NB4 (cell line): Measurements from ENCODE around the gene JMJD8.

Source experiments
- DNase-seq: peaks from one replicate; pipeline ENCODE4 v3.0.0; 2010; ENCODE audit warnings: low read depth
- H3K4me3 ChIP-seq: one replicate; pipeline ENCODE4 v1.5.1; 2011; ENCODE audit warnings: mild to moderate bottlenecking, low read depth, low read length, moderate library complexity
- CTCF ChIP-seq: IDR thresholded peaks from one replicate; pipeline ENCODE4 v1.5.1; 2012; ENCODE audit warnings: low read depth, low read length
- MAX ChIP-seq: IDR thresholded peaks from 2 replicates; pipeline ENCODE4 v1.6.1; 2011; ENCODE audit warnings: low read depth, low read length
- MYC ChIP-seq: IDR thresholded peaks from 2 replicates; pipeline ENCODE4 v1.6.1; 2011; ENCODE audit warnings: low read depth, low read length
- POLR2A ChIP-seq: IDR thresholded peaks from 2 replicates; pipeline ENCODE4 v1.6.1; 2011; ENCODE audit warnings: mild to moderate bottlenecking; ENCODE audit not compliant: insufficient read length; ENCODE audit errors: extremely low read depth

JMJD8 gene

GRCh38 chr16:671353-672131 is 12.6 kb downstream of the JMJD8 start:
- DNase-seq: no peak
- H3K4me3 ChIP-seq: no peak overlapping the region
- TF ChIP-seq MYC (no peak), CTCF (no peak)

- TF ChIP-seq CTCF (no peak), POLR2A (no peak), MAX (no peak), MYC (no peak)
- DNase-seq: no peak
- no peak overlapping the region for H3K4me3 ChIP-seq
Observed at GRCh38 chr16:670485-671352, 13.4 kb downstream of the JMJD8 start.

GRCh38 chr16:669666-670065 is 14.5 kb downstream of the JMJD8 start:
- H3K4me3 ChIP-seq: no peak overlapping the region
- no peak for DNase-seq
- TF ChIP-seq POLR2A (no peak), CTCF (no peak), MAX (no peak), MYC (no peak)

GRCh38 chr16:668519-669171 is 15.5 kb downstream of the JMJD8 start:
- TF ChIP-seq MAX: no peak
- TF ChIP-seq CTCF: no peak
- TF ChIP-seq MYC: no peak
- TF ChIP-seq POLR2A: no peak
- H3K4me3 ChIP-seq: peak overlapping the region; percentile 65
- DNase-seq: no peak

- H3K4me3 ChIP-seq: peak within 1 kb of the TSS; percentile 65
- peak; percentile 71; the same call in 1 of the 2 replicates for TF ChIP-seq MYC
- peak; percentile 48 for TF ChIP-seq CTCF
- TF ChIP-seq POLR2A: peak; percentile 47
- 0 out of 2 replicates have a peak, but pooled peaks have one; percentile 3 for TF ChIP-seq MAX
- peak; percentile 90 for DNase-seq
Observed at GRCh38 chr16:667780-668518, 16.2 kb downstream of the JMJD8 start, which contains the start of gene RHOT2. Gene RHOT2 (plus strand): TSS chr16:668132. CDS start chr16:668200, 68 bp downstream.
